Measurements from ENCODE around the gene GRB2.

The GRB2 gene

DNA sequence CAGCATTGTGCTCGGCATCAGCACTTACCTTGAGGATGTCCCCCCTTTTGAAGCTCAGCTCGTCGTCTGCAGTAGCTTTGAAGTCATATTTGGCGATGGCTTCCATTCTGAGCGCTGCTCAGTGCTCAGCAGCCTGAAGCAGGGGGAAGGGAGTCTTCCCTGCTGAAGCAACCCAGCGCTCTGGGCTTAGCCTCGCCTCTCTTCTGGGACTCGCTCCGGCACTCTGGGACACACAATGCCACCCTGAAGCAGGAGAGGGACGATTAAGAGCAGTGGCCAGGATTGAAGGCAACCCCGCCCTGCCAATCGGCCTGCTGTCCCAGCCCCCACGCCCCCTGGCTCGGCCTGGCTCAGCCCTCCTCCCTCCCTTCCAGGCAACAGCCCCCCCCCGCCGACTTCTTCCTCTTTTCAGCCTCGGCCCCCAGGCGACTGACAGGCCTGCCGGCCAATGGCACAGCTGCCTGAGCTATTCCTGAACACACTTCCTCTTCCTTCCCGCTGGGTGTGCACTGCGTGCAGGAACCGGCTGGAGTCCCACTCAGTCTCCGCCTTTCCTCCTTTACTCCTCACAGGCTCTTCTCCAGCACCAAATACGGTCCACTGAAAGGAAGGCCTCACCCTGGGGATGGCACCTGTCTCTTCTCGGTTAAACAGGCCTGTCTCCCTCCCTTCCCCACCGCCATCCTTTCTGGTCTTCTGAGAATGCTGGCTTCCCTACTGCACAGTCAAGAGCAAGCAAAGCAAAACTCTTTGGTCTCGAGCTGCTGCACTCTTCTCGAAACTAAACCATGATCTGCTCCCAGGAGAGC is 11.8 kb downstream of the GRB2 start:
- peak overlapping the region; percentile 44 for H3K4me3 ChIP-seq (replicated peaks; ENCODE audit: insufficient read depth, low read length)
- TF ChIP-seq SPI1 (IDR thresholded peaks at IDR 0.05; ENCODE audit: borderline replicate concordance, low read depth): peak; percentile 97
- peak; percentile 88 for TF ChIP-seq GABPA (IDR thresholded peaks at IDR 0.05; ENCODE audit: low read depth)
- no peak for TF ChIP-seq POLR2AphosphoS5 (IDR thresholded peaks at IDR 0.05; ENCODE audit: low read depth)
- no peaks in the 10 kb centered on the region for H3K27me3 ChIP-seq (ENCODE audit: insufficient read depth, poor library complexity, severe bottlenecking)
- H3K27ac ChIP-seq (replicated peaks): peak overlapping the region; percentile 23
- peak; percentile 94 to 99 for DNase-seq (ENCODE audit: low read depth in 1 of 2, low spot score in 1 of 2)

DNA sequence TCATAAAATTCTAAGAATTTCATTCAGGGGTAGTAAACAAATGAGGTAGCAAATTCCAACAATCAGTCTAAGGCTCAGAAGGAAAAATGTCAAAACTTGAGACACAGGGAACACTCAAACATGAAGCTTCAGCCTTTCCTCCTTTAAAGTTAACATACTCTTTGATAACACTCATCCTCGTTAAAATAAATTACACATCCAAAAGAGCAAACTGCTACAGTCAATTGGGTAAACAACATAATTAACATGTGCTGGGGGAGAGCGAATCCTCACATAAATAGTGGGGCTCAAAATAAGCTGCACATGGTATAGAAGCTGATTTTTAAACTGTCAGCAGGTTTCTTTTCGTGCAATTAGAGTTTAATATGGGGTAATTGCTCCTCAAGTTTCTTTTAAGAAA is 12.9 kb downstream of the GRB2 start:
- no peak overlapping the region for H3K4me3 ChIP-seq (replicated peaks; ENCODE audit: insufficient read depth, low read length)
- no peak overlapping the region; the same call in 1 of the 2 replicates for H3K27ac ChIP-seq (replicated peaks)
- DNase-seq (ENCODE audit: low read depth in 1 of 2, low spot score in 1 of 2): no peak

DNA sequence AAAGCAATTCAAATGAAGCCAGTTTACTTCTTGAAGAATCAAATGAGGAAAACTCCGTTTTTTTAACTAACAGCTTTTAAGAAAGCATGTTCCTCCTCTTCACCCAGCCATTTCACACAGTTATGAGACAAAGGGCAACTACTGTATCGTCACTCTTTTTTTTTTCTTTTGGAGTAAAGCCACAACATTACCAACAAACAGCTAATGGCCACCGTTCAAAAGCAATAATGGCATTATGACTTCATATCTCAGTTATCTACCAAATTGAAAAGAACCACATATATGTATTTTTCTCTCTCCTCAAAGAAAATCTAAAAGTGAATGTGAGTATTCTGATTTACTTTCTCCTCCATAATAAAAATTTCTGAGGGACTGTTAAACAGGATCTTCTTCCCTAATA is 14.5 kb downstream of the GRB2 start:
- Histone ChIP-seq H3K27me3 (ENCODE audit: insufficient read depth, poor library complexity, severe bottlenecking) (no peaks in the 10 kb centered on the region), H3K27ac (replicated peaks) (no peak overlapping the region), H3K4me3 (replicated peaks; ENCODE audit: insufficient read depth, low read length) (no peak overlapping the region)
- DNase-seq (ENCODE audit: low read depth in 1 of 2, low spot score in 1 of 2): no peak
- TF ChIP-seq, protein P1, sequence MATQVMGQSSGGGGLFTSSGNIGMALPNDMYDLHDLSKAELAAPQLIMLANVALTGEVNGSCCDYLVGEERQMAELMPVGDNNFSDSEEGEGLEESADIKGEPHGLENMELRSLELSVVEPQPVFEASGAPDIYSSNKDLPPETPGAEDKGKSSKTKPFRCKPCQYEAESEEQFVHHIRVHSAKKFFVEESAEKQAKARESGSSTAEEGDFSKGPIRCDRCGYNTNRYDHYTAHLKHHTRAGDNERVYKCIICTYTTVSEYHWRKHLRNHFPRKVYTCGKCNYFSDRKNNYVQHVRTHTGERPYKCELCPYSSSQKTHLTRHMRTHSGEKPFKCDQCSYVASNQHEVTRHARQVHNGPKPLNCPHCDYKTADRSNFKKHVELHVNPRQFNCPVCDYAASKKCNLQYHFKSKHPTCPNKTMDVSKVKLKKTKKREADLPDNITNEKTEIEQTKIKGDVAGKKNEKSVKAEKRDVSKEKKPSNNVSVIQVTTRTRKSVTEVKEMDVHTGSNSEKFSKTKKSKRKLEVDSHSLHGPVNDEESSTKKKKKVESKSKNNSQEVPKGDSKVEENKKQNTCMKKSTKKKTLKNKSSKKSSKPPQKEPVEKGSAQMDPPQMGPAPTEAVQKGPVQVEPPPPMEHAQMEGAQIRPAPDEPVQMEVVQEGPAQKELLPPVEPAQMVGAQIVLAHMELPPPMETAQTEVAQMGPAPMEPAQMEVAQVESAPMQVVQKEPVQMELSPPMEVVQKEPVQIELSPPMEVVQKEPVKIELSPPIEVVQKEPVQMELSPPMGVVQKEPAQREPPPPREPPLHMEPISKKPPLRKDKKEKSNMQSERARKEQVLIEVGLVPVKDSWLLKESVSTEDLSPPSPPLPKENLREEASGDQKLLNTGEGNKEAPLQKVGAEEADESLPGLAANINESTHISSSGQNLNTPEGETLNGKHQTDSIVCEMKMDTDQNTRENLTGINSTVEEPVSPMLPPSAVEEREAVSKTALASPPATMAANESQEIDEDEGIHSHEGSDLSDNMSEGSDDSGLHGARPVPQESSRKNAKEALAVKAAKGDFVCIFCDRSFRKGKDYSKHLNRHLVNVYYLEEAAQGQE (IDR thresholded peaks at IDR 0.05; ENCODE audit: insufficient replicate concordance, low read depth): no peak
- TF ChIP-seq, protein P2, sequence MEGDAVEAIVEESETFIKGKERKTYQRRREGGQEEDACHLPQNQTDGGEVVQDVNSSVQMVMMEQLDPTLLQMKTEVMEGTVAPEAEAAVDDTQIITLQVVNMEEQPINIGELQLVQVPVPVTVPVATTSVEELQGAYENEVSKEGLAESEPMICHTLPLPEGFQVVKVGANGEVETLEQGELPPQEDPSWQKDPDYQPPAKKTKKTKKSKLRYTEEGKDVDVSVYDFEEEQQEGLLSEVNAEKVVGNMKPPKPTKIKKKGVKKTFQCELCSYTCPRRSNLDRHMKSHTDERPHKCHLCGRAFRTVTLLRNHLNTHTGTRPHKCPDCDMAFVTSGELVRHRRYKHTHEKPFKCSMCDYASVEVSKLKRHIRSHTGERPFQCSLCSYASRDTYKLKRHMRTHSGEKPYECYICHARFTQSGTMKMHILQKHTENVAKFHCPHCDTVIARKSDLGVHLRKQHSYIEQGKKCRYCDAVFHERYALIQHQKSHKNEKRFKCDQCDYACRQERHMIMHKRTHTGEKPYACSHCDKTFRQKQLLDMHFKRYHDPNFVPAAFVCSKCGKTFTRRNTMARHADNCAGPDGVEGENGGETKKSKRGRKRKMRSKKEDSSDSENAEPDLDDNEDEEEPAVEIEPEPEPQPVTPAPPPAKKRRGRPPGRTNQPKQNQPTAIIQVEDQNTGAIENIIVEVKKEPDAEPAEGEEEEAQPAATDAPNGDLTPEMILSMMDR (IDR thresholded peaks at IDR 0.05; ENCODE audit: insufficient read depth, low read length): no peak
- TF ChIP-seq GABPA (IDR thresholded peaks at IDR 0.05; ENCODE audit: low read depth) (no peak), SPI1 (IDR thresholded peaks at IDR 0.05; ENCODE audit: borderline replicate concordance, low read depth) (no peak)

More for the DNA sequence above, 12.9 kb downstream of the GRB2 start:
- TF ChIP-seq GABPA (IDR thresholded peaks at IDR 0.05; ENCODE audit: low read depth): no peak
- TF ChIP-seq, protein P2 (IDR thresholded peaks at IDR 0.05; ENCODE audit: insufficient read depth, low read length): no peak
- no peak for TF ChIP-seq POLR2AphosphoS5 (IDR thresholded peaks at IDR 0.05; ENCODE audit: low read depth)
- TF ChIP-seq, protein P1 (IDR thresholded peaks at IDR 0.05; ENCODE audit: insufficient replicate concordance, low read depth): no peak
- TF ChIP-seq SPI1 (IDR thresholded peaks at IDR 0.05; ENCODE audit: borderline replicate concordance, low read depth): no peak
- no peaks in the 10 kb centered on the region for H3K27me3 ChIP-seq (ENCODE audit: insufficient read depth, poor library complexity, severe bottlenecking)

DNA sequence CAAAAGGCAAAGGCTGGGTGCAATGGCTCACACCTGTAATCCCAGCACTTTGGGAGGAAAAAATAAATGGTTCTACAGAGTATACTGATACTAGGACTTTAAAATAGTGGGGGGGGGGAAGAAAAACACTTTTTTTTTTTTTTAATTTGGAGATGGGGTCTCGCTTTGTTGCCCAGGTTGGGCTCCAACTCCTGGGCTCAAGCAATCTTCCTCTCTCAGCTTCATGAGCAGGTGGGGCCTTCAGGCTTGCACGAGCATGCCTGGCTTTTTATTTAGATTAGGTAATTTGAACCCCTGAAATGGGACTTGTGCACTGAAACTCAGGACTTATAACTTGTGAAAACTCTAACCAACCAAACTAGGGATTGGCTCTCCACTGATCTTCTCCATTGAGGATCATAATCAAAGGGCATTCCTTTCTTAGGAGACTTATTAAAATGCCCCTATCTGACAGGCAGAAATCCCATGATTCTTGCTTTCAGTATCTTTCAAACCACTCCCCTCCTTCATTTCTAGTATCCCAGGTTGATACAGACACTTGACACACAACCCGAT is 16.9 kb downstream of the GRB2 start:
- H3K27ac ChIP-seq (replicated peaks): no peak overlapping the region
- TF ChIP-seq POLR2AphosphoS5 (IDR thresholded peaks at IDR 0.05; ENCODE audit: low read depth) (no peak), GABPA (IDR thresholded peaks at IDR 0.05; ENCODE audit: low read depth) (no peak), SPI1 (IDR thresholded peaks at IDR 0.05; ENCODE audit: borderline replicate concordance, low read depth) (no peak)
- TF ChIP-seq, protein P1 (IDR thresholded peaks at IDR 0.05; ENCODE audit: insufficient replicate concordance, low read depth): no peak
- TF ChIP-seq, protein P2 (IDR thresholded peaks at IDR 0.05; ENCODE audit: insufficient read depth, low read length): no peak
- H3K27me3 ChIP-seq (ENCODE audit: insufficient read depth, poor library complexity, severe bottlenecking): no peaks in the 10 kb centered on the region
- no peak for DNase-seq (ENCODE audit: low read depth in 1 of 2, low spot score in 1 of 2)
- H3K4me3 ChIP-seq (replicated peaks; ENCODE audit: insufficient read depth, low read length): no peak overlapping the region
